Measurements from ENCODE around the gene TPRN. TPM values are rescaled to one million over a fixed set of nuclear protein-coding genes. Genes with fewer than 3 reads are reported as not detected.

The TPRN gene
- total RNA-seq, 2 donors from 2014 or later, result 134 to 154 TPM

- intact Hi-C loops (cut with DNase I, micrococcal nuclease), result no loop called here
- ATAC-seq (no peak), DNase-seq (peak in 1 of 2 donors; percentile 41)
Observed at GRCh38 chr9:137198902-137199283, 1.6 kb downstream of the TPRN start.

DNA sequence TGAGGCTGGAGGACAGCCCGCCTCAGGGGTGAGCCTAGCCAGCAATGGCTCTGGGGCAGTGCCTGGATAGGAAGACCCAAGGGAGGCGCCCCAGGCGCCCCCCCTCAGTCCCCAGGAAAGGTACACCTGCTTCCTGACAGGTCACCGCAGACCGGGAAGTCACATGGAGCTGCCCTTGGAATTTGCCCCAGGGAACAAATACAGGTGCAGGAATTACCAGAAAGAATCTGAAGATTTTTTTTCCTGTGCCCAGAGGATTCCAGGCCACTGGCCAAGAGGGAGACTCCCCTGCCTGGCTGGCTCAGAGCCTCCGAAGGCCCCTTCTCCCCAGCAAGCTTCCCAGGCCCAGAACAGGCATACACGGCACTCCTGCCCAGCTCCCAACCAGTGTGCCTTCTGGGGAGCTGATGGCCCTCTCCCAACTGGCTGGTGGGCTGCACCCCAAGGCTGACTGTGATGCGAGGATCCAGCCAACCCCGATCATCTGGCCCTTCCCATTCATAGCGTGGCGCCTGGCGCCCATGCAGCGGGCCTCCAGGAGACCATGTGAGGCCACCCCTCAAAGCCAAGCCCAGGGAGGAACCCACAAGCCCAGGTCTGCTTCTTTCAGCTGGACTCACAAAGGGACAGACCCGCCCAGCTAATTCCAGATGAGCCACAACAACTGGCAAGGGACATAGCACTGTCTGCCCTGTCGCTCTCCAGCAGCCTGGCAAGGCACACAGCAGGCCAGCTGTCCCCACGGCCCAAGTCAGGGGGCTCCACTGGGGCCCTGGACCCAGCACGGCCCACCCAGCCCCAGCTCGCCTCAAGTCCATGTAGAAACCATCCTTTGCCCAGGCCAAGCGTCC lies 2.3 kb downstream of the TPRN start:
- intact Hi-C loops (cut with DNase I, micrococcal nuclease), result no loop called here
- DNase-seq (peak; percentile 73 to 89), ATAC-seq (peak; percentile 38)

DNA sequence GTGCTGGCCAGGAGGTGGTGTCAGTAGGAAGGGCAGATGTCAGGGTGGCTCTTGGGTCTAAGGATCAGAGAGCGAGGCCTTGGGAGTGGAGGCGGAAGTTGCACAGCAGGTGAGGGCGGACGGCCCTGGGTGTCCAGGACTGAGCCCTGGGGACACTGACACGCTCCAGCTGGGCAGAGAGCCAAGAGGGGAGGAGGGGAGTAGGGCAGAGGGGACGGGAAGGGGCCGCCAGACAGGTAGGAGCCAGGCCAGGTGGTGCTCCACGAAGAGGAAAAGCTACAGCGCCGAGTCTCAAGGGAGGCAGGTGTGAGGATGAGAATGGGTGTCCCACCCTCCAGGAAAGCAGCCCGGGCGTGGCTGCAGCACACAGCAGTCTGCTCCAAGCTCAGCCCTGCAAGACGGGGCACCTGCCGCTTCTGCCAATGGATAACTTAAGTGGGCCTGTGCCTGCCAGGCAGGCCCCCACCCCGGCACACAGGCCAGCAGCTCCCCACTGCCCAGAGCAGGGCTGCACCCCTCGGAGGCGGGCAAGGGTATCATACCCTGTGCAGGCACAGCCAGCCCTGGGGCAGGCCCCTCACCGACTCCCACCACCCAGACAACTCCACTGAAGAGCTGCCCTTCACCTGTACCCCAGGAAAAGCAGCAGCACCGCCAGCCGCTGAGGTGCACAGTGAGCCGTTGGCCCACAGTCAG lies 4.9 kb downstream of the TPRN start:
- intact Hi-C loops (cut with DNase I, micrococcal nuclease), result no loop called here
- DNase-seq (peak; percentile 90 to 93), ATAC-seq (peak; percentile 55)

DNA sequence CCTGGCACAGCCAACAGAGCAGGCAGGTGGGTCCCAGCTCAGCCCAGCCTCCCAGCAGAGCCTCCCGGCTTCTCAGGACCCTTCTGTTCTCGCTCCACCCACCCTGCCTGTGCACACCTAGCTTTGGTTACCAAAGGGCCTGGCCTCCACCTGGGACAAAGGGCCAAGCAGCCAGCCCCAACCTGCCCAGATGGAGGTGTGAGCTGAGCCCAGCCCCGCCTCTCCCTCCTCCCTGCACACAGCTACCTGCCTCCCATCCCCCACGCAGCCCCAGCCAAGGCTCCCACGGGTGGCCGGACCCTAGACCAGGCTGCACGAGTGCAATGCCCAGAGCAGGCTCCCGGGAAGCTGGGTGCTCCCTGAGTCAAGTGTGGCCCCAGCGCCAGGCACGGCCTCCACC lies 5.6 kb downstream of the TPRN start:
- intact Hi-C loops (cut with DNase I, micrococcal nuclease), result loop anchor here in 1 of 2 donors (5.0 kb wide), 1 partner anchor 53 kb away; no protein-coding TSS in a partner anchor
- DNase-seq, result peak; percentile 85 to 86
- ATAC-seq, result peak; percentile 51

- ATAC-seq (no peak), DNase-seq (peak in 1 of 2 donors; percentile 54)
- intact Hi-C loops (cut with DNase I, micrococcal nuclease), result loop anchor here in 1 of 2 donors (5.0 kb wide), 1 partner anchor 52 kb away; no protein-coding TSS in a partner anchor
Observed at GRCh38 chr9:137194388-137194787, 6.2 kb downstream of the TPRN start.

DNA sequence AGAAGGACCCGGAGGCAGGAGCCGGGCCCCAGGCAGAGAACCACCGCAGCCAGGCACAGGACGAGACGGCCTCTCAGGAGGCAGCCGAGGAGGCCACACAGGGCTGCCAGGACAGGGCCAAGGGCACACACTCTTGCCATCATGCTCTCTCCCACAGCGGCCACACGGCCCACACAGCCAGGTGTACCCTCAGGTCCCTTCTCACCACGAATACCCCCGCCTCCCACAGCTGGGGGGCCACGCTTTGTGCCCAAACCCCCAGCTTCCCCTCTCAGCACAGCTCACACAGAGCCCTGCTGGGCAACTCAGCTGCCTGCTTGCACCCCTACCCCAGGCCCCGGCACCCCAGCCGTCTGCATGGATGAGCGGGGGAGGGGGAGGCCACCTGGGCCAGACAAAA lies 6.8 kb downstream of the TPRN start:
- peak in 1 of 2 donors; percentile 18 for DNase-seq

DNA sequence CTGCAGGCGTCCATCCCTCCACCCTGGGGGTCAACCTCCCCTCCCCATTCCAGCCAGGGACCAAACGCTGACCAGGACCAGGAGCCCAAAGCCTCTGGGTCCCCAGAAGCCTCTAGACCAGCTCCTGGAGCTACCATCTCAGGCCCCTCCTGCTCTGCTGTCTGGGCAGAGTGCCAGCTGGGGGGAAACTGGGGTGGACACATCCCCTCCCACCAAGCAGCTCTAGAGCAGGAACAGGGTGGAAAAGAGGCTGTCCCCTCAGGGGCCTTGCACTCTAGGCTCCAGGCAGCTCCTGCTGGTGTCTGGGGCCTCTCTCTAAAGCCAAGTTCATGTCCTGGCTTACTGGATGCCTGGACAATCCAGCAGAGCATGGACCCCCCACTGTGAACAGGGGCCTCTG lies 7.7 kb downstream of the TPRN start:
- intact Hi-C loops (cut with DNase I, micrococcal nuclease), result loop anchor here in 1 of 2 donors (5.0 kb wide), 1 partner anchor 51 kb away; no protein-coding TSS in a partner anchor
- no peak for ATAC-seq
- peak in 1 of 2 donors; percentile 6 for DNase-seq

More for the DNA sequence above, 6.8 kb downstream of the TPRN start:
- intact Hi-C loops (cut with DNase I, micrococcal nuclease), result loop anchor here in 1 of 2 donors (5.0 kb wide), 1 partner anchor 51 kb away; no protein-coding TSS in a partner anchor
- ATAC-seq, result no peak

GRCh38 chr9:137192448-137192780 lies 8.1 kb downstream of the TPRN start:
- DNase-seq (no peak), ATAC-seq (no peak)
- intact Hi-C loops (cut with DNase I, micrococcal nuclease), result loop anchor here in 1 of 2 donors (5.0 kb wide), 1 partner anchor 50 kb away; no protein-coding TSS in a partner anchor

GRCh38 chr9:137191691-137192447 lies 8.7 kb downstream of the TPRN start:
- ATAC-seq, result no peak
- DNase-seq, result peak in 1 of 2 donors; percentile 12
- intact Hi-C loops (cut with DNase I, micrococcal nuclease), result loop anchor here in 1 of 2 donors (5.0 kb wide), 1 partner anchor 50 kb away; no protein-coding TSS in a partner anchor

DNA sequence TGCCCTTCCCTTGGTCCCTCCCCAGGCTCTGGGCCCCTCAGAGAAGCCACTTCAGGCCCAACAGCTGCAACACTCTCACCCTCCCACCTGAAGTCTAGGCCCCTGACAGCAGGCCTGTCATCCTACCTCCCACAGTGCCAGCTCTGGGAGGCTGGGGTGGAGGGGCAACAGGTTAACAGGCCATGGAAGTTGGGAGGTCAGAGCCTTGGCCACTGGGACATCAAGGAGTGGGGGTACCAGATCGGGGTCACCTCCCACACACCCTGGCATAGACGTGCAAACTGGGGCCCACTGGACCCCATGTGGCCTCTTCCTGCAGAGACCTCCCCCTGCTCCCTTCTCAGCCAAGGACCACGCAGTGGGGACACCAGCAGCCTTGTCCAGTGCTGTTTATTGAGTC lies 9.3 kb downstream of the TPRN start:
- DNase-seq (peak in 1 of 2 donors; percentile 9), ATAC-seq (no peak)
- intact Hi-C loops (cut with DNase I, micrococcal nuclease), result loop anchor here in 1 of 2 donors (5.0 kb wide), 1 partner anchor 49 kb away; no protein-coding TSS in a partner anchor

GRCh38 chr9:137190315-137190856 lies 10.2 kb downstream of the TPRN start:
- ATAC-seq (no peak), DNase-seq (peak in 1 of 2 donors; percentile 32)
- intact Hi-C loops (cut with DNase I, micrococcal nuclease), result loop anchor here in 1 of 2 donors (5.0 kb wide), 1 partner anchor 48 kb away; no protein-coding TSS in a partner anchor

DNA sequence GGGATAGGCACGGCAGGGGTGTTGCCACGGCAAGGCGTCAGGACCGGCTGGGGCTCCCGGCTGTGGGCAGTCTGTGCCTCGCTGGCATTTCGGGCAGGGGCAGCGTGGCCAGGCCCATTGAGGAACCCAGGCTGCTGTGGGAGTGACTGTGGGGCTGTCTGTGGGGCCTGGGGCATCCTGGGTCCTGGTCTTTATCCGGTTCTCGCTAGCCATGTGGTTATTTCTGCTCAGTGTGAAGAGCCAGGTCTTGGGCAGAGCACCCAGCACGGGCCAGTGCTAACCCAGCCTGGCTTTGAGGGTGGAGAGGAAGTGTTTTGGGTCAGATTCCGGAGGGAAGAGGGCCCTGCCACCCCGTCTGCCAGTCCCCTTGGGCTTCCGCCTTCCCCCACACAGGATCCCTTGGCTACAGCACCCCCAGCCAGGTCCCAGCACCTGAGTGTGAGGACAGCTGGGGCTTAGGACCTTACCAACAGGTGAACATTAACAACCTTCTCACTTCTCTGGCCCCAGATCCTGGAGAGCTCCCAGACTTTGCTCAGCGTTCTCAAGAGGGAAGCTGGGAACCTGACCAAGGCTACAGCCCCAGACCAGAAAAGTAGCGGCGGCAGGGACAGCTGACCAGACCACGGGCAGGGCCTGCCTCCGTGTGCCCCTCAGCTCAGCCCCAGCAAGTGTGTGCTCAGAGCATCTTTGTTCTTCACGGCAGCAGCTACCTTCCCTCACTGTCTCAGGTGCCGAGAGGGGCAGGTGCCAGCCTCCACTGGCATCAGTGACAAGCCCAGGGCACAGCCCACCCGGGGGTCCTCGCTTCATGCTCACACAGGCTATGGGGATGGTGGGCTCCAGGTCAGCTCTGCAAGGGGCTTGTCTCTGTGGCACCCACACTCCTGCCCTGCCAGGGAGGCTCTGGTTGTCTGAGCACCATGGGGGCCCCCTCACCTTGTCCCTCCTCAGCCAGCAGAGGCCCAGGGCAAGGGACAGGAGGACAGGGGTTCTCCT lies 10.9 kb downstream of the TPRN start:
- ATAC-seq (peak; percentile 1), DNase-seq (peak in 1 of 2 donors; percentile 11)
- intact Hi-C loops (cut with DNase I, micrococcal nuclease), result loop anchor here in 1 of 2 donors (5.0 kb wide), 1 partner anchor 47 kb away; no protein-coding TSS in a partner anchor

GRCh38 chr9:137188490-137189296 lies 11.8 kb downstream of the TPRN start, which contains the start of the genes ANAPC2 and SSNA1:
Gene ANAPC2 (minus strand): TSS chr9:137188560. CDS start chr9:137188532, 28 bp downstream.
Gene SSNA1 (plus strand): TSS chr9:137188676. CDS start chr9:137188727, 51 bp downstream.
- intact Hi-C loops (cut with DNase I, micrococcal nuclease), result no loop called here
- ATAC-seq (peak; percentile 78), DNase-seq (peak; percentile 91 to 95)

- DNase-seq (no peak), ATAC-seq (peak; percentile 2)
- intact Hi-C loops (cut with DNase I, micrococcal nuclease), result no loop called here
Observed at GRCh38 chr9:137188086-137188489, 12.5 kb downstream of the TPRN start.

DNA sequence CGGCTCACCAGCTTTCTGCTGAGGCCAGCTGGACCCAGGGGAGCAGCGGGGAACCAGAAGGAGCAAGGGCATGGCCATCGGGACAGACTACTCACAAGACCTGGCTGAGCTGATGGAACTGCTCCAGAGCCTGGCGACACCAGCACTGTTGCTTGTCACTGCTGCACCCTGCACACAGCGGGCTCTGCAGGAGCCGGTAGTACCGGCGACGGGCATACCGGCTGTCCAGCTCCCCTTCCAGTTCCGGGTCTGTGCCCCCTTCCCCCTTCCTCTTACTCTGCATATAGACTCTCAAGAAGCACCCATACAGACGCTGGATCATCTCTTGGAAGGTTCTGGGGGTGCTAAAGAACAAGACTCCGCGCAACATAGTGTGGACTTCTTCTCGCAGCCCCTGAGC lies 13.2 kb downstream of the TPRN start:
- intact Hi-C loops (cut with DNase I, micrococcal nuclease), result no loop called here
- DNase-seq, result no peak
- ATAC-seq, result no peak

DNA sequence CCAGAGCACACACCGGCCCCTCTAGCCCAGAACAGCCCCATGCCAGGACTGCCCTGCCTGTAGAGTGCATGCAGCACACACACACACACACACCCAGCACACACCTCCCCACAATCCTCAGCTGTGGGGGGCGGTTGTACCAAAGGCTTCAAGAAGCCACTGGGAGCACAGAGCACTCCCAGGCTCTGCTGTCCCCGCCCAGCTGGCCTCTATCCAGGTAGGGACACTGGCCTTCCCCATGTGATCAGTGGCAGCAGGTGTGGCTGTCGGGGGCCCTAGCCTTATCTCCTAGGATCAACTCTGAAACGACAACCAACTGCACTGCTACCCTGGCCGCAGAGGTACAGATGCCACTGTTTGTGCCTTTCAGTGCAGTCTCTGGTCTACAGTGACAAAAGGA lies 14.2 kb downstream of the TPRN start:
- DNase-seq (peak in 1 of 2 donors; percentile 77), ATAC-seq (peak; percentile 12)
- intact Hi-C loops (cut with DNase I, micrococcal nuclease), result no loop called here
